WTC11 (cell line): ENCODE measurements around the gene RPL10A. TPM values are rescaled to one million over a fixed set of nuclear protein-coding genes. Genes with fewer than 3 reads are reported as not detected.

ENCODE experiments used
- ATAC-seq: fragments of 200-7000 bp; cut with Tn5 transposase; 2 replicates; pipeline ENCODE4 v1.10.0; 2021; ENCODE audit warnings: mild to moderate bottlenecking, moderate library complexity
- CTCF ChIA-PET: fragments of 300-600 bp; sonication (Branson Sonifier 250); formaldehyde crosslinking; loops from one replicate; lab custom pipeline; 2021; ENCODE audit warnings: antibody characterized with exemption; lab: Charles Lee
- POLR2A ChIA-PET: fragments of 350-600 bp; sonication (Branson Sonifier 250); formaldehyde crosslinking; loops from one replicate; lab custom pipeline; 2021; ENCODE audit warnings: antibody characterized with exemption; lab: Charles Lee
- DNase-seq: peaks from one replicate; pipeline ENCODE4 v3.0.0; 2021; ENCODE audit warnings: low spot score
- H3K27ac Mint-ChIP-seq: 2 replicates; pipeline ENCODE4 v1.8.0; 2021; ENCODE audit warnings: mixed read lengths
- H3K27me3 Mint-ChIP-seq: 2 replicates; pipeline ENCODE4 v1.8.0; 2021; ENCODE audit warnings: low read depth, mild to moderate bottlenecking, moderate library complexity, mixed read lengths
- H3K36me3 Mint-ChIP-seq: 2 replicates; pipeline ENCODE4 v1.8.0; 2021; ENCODE audit warnings: mixed read lengths
- H3K4me1 Mint-ChIP-seq: 2 replicates; pipeline ENCODE4 v1.8.0; 2022; ENCODE audit warnings: mixed read lengths
- H3K4me3 Mint-ChIP-seq: 2 replicates; pipeline ENCODE4 v1.8.0; 2021; ENCODE audit warnings: mild to moderate bottlenecking, moderate library complexity, mixed read lengths
- H3K9me3 Mint-ChIP-seq: 2 replicates; pipeline ENCODE4 v1.8.0; 2021; ENCODE audit warnings: mixed read lengths
- AFF4 ChIP-seq: sonication (generic); formaldehyde crosslinking; IDR thresholded peaks from 2 replicates; pipeline ENCODE4 v1.8.1; 2023; ENCODE audit warnings: mild to moderate bottlenecking, missing genetic modification reagents, borderline replicate concordance
- ARID4B ChIP-seq: sonication (generic); formaldehyde crosslinking; IDR thresholded peaks from 2 replicates; pipeline ENCODE4 v1.8.0; 2023; ENCODE audit warnings: missing genetic modification reagents, mild to moderate bottlenecking, borderline replicate concordance
- ATF3 ChIP-seq: sonication (generic); formaldehyde crosslinking; conservative IDR thresholded peaks from 2 replicates; pipeline ENCODE4 v1.8.1; 2022; ENCODE audit warnings: mild to moderate bottlenecking, missing genetic modification reagents
- CDX4 ChIP-seq: fragments of 250-450 bp; sonication (Bioruptor Pico); IDR thresholded peaks from 2 replicates; pipeline ENCODE4 v1.9.0; 2021; ENCODE audit warnings: moderate library complexity, mild to moderate bottlenecking, inconsistent platforms, borderline replicate concordance
- GRHL2 ChIP-seq: fragments of 250-450 bp; sonication (Bioruptor Pico); IDR thresholded peaks from 2 replicates; pipeline ENCODE4 v1.8.0; 2022; ENCODE audit warnings: mild to moderate bottlenecking, moderate library complexity; ENCODE audit not compliant: insufficient replicate concordance, severe bottlenecking
- GTF2I ChIP-seq: fragments of 250-450 bp; sonication (Bioruptor Pico); conservative IDR thresholded peaks from 2 replicates; pipeline ENCODE4 v1.4.0; 2021; ENCODE audit warnings: mild to moderate bottlenecking
- IRF1 ChIP-seq: sonication (generic); formaldehyde crosslinking; IDR thresholded peaks from 2 replicates; pipeline ENCODE4 v1.8.0; 2023; ENCODE audit warnings: missing genetic modification reagents
- IRF2 ChIP-seq: sonication (generic); formaldehyde crosslinking; IDR thresholded peaks from 2 replicates; pipeline ENCODE4 v1.8.0; 2022; ENCODE audit warnings: low read depth, missing genetic modification reagents, borderline replicate concordance
- JUN ChIP-seq: sonication (generic); formaldehyde crosslinking; IDR thresholded peaks from 2 replicates; pipeline ENCODE4 v1.8.0; 2023; ENCODE audit warnings: mild to moderate bottlenecking, missing genetic modification reagents
- NFE2L1 ChIP-seq: sonication (generic); formaldehyde crosslinking; IDR thresholded peaks from 2 replicates; pipeline ENCODE4 v1.8.1; 2023; ENCODE audit warnings: missing genetic modification reagents
- NR3C1 ChIP-seq: sonication (generic); formaldehyde crosslinking; conservative IDR thresholded peaks from 2 replicates; pipeline ENCODE4 v1.8.1; 2023; ENCODE audit warnings: low read depth, mild to moderate bottlenecking, missing genetic modification reagents
- TP53 ChIP-seq: sonication (generic); formaldehyde crosslinking; IDR thresholded peaks from 2 replicates; pipeline ENCODE4 v1.8.1; 2023; ENCODE audit warnings: mild to moderate bottlenecking, missing genetic modification reagents
- ZMAT4 ChIP-seq: fragments of 250-450 bp; sonication (Bioruptor Pico); IDR thresholded peaks from 2 replicates; pipeline ENCODE4 v1.9.0; 2021; ENCODE audit warnings: mild to moderate bottlenecking
- ZNF121 ChIP-seq: sonication (generic); formaldehyde crosslinking; IDR thresholded peaks from 2 replicates; pipeline ENCODE4 v1.8.0; 2023; ENCODE audit warnings: missing genetic modification reagents
- ZNF263 ChIP-seq: sonication (generic); formaldehyde crosslinking; IDR thresholded peaks from 2 replicates; pipeline ENCODE4 v1.8.1; 2022; ENCODE audit warnings: low read depth, mild to moderate bottlenecking, moderate library complexity, missing genetic modification reagents
- ZNF396 ChIP-seq: fragments of 250-450 bp; sonication (Bioruptor Pico); IDR thresholded peaks from 2 replicates; pipeline ENCODE4 v1.8.0; 2021; ENCODE audit warnings: mild to moderate bottlenecking, moderate library complexity, borderline replicate concordance
- ZNF423 ChIP-seq: fragments of 250-450 bp; sonication (Bioruptor Pico); IDR thresholded peaks from 2 replicates; pipeline ENCODE4 v2.1.2; 2022; ENCODE audit warnings: mild to moderate bottlenecking, moderate library complexity
- ZNF671 ChIP-seq: fragments of 250-450 bp; sonication (Bioruptor Pico); IDR thresholded peaks from 2 replicates; pipeline ENCODE4 v1.8.0; 2021; ENCODE audit warnings: mild to moderate bottlenecking
- total RNA-seq: library from RNA; stranded (reverse); gene quantifications from 3 replicates; pipeline ENCODE4 v1.2.3, GENCODE V29; 2021
- TF ChIP-seq, protein P1 (sequence below): sonication (generic); formaldehyde crosslinking; IDR thresholded peaks from 2 replicates; pipeline ENCODE4 v1.8.1; 2022; ENCODE audit warnings: mild to moderate bottlenecking, missing genetic modification reagents, moderate library complexity, borderline replicate concordance
- TF ChIP-seq, protein P2 (sequence below): sonication (generic); formaldehyde crosslinking; IDR thresholded peaks from 2 replicates; pipeline ENCODE4 v1.8.1; 2023; ENCODE audit warnings: mild to moderate bottlenecking, missing genetic modification reagents, moderate library complexity

RPL10A gene
- total RNA-seq, 1 experiment from 2014 or later = 1,829 TPM

DNA sequence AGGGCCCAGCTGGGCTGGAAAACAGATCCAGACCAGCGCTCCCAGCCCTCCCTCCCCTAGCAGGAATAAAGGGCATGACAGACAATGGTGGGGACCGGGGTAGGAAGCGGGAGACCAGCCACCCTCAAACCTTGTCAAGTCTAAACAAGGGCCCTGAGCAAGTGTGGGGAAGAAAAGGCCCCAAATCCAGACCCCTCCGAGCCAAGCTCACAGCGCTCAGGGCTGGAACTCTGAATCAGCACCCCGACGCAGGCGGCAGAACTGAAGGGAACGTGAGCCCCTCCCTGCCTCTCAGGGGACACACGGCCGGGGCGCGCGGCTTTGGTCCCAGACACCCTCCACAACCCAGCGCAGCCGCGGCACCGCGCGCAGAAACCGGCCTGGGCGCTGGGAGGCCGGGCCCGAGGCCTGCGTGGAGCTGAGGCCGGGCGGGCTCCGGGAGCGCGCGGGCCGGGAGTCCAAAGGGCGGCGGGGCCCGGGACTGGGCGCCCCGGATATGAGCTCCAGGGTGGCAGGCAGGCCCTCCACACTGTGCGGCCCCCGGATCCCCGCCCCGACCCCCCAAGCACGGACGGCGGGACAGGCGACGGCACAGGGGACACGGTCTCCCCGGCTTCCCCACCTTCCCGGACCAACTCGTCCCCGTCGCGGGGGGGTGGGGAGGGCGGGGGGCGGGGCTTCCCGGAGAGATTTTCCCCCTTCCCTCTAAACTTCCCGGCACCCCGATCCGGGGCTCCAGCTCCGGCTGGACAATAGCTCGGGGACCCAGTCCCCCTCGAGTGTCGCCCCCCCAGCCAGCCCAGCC, 28.0 kb downstream of the RPL10A start:
- no peaks in the 10 kb centered on the region for H3K36me3 Mint-ChIP-seq
- TF ChIP-seq TP53 (CRISPR knock-in tag) = no peak
- no peak for TF ChIP-seq GRHL2 (CRISPR knock-in tag)
- no peak for TF ChIP-seq NFE2L1 (CRISPR knock-in tag)
- no peak for TF ChIP-seq AFF4 (CRISPR knock-in tag)
- no peak for TF ChIP-seq ZMAT4
- TF ChIP-seq ZNF423 (CRISPR knock-in tag) = 0 out of 2 replicates have a peak, but pooled peaks have one; percentile 7
- no peak for TF ChIP-seq ARID4B (CRISPR knock-in tag)
- no peak for TF ChIP-seq ZNF396
- TF ChIP-seq, protein P1, sequence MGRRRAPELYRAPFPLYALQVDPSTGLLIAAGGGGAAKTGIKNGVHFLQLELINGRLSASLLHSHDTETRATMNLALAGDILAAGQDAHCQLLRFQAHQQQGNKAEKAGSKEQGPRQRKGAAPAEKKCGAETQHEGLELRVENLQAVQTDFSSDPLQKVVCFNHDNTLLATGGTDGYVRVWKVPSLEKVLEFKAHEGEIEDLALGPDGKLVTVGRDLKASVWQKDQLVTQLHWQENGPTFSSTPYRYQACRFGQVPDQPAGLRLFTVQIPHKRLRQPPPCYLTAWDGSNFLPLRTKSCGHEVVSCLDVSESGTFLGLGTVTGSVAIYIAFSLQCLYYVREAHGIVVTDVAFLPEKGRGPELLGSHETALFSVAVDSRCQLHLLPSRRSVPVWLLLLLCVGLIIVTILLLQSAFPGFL (CRISPR knock-in tag) = no peak
- TF ChIP-seq, protein P2, sequence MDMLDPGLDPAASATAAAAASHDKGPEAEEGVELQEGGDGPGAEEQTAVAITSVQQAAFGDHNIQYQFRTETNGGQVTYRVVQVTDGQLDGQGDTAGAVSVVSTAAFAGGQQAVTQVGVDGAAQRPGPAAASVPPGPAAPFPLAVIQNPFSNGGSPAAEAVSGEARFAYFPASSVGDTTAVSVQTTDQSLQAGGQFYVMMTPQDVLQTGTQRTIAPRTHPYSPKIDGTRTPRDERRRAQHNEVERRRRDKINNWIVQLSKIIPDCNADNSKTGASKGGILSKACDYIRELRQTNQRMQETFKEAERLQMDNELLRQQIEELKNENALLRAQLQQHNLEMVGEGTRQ (CRISPR knock-in tag) = no peak
- TF ChIP-seq ZNF121 (CRISPR knock-in tag) = peak; percentile 79
- no peak for TF ChIP-seq IRF1
- TF ChIP-seq NR3C1 (CRISPR knock-in tag) = no peak
- no peak for TF ChIP-seq CDX4 (CRISPR knock-in tag)
- no peak for TF ChIP-seq ATF3 (CRISPR knock-in tag)
- TF ChIP-seq IRF2 (CRISPR knock-in tag) = no peak
- TF ChIP-seq JUN (CRISPR knock-in tag) = no peak
- no peak for TF ChIP-seq ZNF671 (CRISPR knock-in tag)
- TF ChIP-seq GTF2I (CRISPR knock-in tag) = 0 out of 2 replicates have a peak, but pooled peaks have one; percentile 6
- TF ChIP-seq ZNF263 (CRISPR knock-in tag) = no peak
- ChIA-PET POLR2A (interaction anchor here (0.6 to 5.3 kb wide), 10 partner anchors 10 to 244 kb away, joined by 3 to 54 read pairs (median 3); no protein-coding TSS in a partner anchor), CTCF (interaction anchor here (0.8 to 2.1 kb wide), 11 partner anchors 8 to 237 kb away, joined by 3 to 9 read pairs (median 5); partner anchors contain the start of genes RPL10A and ZNF76)
- DNase-seq (peak; percentile 51), ATAC-seq (no peak)
- H3K27ac Mint-ChIP-seq = peak overlapping the region; percentile 51; the same call in 1 of the 2 replicates
- H3K4me1 Mint-ChIP-seq = peaks cover 70% of the 10 kb centered on the region
- H3K4me3 Mint-ChIP-seq = peak overlapping the region; percentile 78
- no peaks in the 10 kb centered on the region for H3K9me3 Mint-ChIP-seq
- peaks cover 23% of the 10 kb centered on the region for H3K27me3 Mint-ChIP-seq
